Motor neuron (in vitro differentiated cells): Measurements from ENCODE around the gene SREBF2. TPM values are rescaled to one million over a fixed set of nuclear protein-coding genes. Genes with fewer than 3 reads are reported as not detected.
A peak's percentile ranks its signal among the peaks of the same experiment; 100 is the strongest.

Source experiments
- ATAC-seq, 8 experiments: fragments of 200-7000 bp; cut with Tn5 transposase; replicated peaks in 6 of 8; 2 replicates each; pipeline ENCODE4 v1.8.0; 2021; ENCODE audit warnings: mild to moderate bottlenecking in 8 of 8, moderate library complexity in 8 of 8
- H3K27ac ChIP-seq, 2 donors: fragments of 250-450 bp; sonication (Bioruptor Pico); 2 replicates each; pipeline ENCODE4 v1.9.0; 2021; ENCODE audit warnings: antibody characterized with exemption in 2 of 2, mild to moderate bottlenecking in 2 of 2, moderate library complexity in 1 of 2
- H3K4me1 ChIP-seq, 2 donors: fragments of 250-450 bp; sonication (Bioruptor Pico); replicated peaks in 1 of 2; 2 replicates each; pipeline ENCODE4 v1.6.1; 2021; ENCODE audit warnings: antibody characterized with exemption in 2 of 2, mild to moderate bottlenecking in 2 of 2, moderate library complexity in 1 of 2
- H3K4me3 ChIP-seq, 5 donors: fragments of 250-450 bp; sonication (Bioruptor Pico); 2 replicates each; pipeline ENCODE4 v1.9.0; 2021; ENCODE audit warnings: antibody characterized with exemption in 5 of 5, mild to moderate bottlenecking in 5 of 5, moderate library complexity in 4 of 5
- WGBS, 10 experiments: fragments of 450-650 bp; shearing (Covaris generic); methylation state at CpG; one replicate each; pipeline ENCODE4 v1.0.0; 2022; 5-methylcytosine and 5-hydroxymethylcytosine counted together
- in situ Hi-C, 9 experiments: fragments of 400-800 bp; cut with MboI; loops; one replicate each; pipeline ENCODE4 v1.15.0; 2021; ENCODE audit warnings: low sequenced_read_pairs in 9 of 9, low pct_unique_long_range_greater_than_20kb in 2 of 9; ENCODE audit not compliant: unreplicated experiment in 9 of 9
- total RNA-seq, 8 experiments: library from RNA; unstranded; fragments of 300-600 nt; gene quantifications; 2 replicates each; pipeline versions ENCODE4 v1.2.3 to v1.2.4, GENCODE V29; 2022

The SREBF2 gene
- total RNA-seq, 8 experiments from 2014 or later: 40.9 to 173 (median 120) TPM

- in situ Hi-C loops: loop anchor here in 2 of 9 experiments (25.0 kb wide), 2 partner anchors 101 to 124 kb away; partner anchors contain the start of genes CENPM (in 1 of the 2) and TNFRSF13C (in 1 of the 2)
- WGBS, 10 experiments: 67 to 100% (median 97%) methylated on average over 1 to 13 of the region's 16 CpGs; no CpG with 5 or more reads in 7 of the 10 experiments
- ATAC-seq: no peak
- H3K4me1 ChIP-seq: no peaks in the 10 kb centered on the region
- H3K27ac ChIP-seq: no peak overlapping the region
- H3K4me3 ChIP-seq: no peak overlapping the region
Measured at GRCh38 chr22:41812805-41813545, 19.9 kb upstream of the SREBF2 start.

- Histone ChIP-seq H3K4me1 (no peaks in the 10 kb centered on the region), H3K27ac (no peak overlapping the region), H3K4me3 (no peak overlapping the region)
- WGBS, 10 experiments: 80 to 100% (median 90%) methylated on average over 1 to 2 of the region's 9 CpGs; no CpG with 5 or more reads in 7 of the 10 experiments
- no peak for ATAC-seq
- in situ Hi-C loops: loop anchor here in 2 of 9 experiments (25.0 kb wide), 2 partner anchors 102 to 123 kb away; partner anchors contain the start of genes CENPM (in 1 of the 2) and TNFRSF13C (in 1 of the 2)
Measured at GRCh38 chr22:41813726-41814410, 19.0 kb upstream of the SREBF2 start.

- no peak overlapping the region for H3K4me3 ChIP-seq
- H3K27ac ChIP-seq: no peak overlapping the region
- WGBS, 10 experiments: 90 to 100% (median 96%) methylated on average over 2 to 3 of the region's 3 CpGs; no CpG with 5 or more reads in 5 of the 10 experiments
- in situ Hi-C loops: loop anchor here in 2 of 9 experiments (25.0 kb wide), 2 partner anchors 103 to 122 kb away; partner anchors contain the start of genes CENPM (in 1 of the 2) and TNFRSF13C (in 1 of the 2)
- H3K4me1 ChIP-seq: peaks cover 0 to 3% of the 10 kb centered on the region in 2 donors
- no peak for ATAC-seq
Measured at GRCh38 chr22:41815716-41816115, 17.2 kb upstream of the SREBF2 start.

GRCh38 chr22:41816241-41816640 lies 16.7 kb upstream of the SREBF2 start:
- WGBS, 10 experiments: 67 to 100% (median 83%) methylated on average over 1 of the region's 1 CpG; no CpG with 5 or more reads in 5 of the 10 experiments
- H3K27ac ChIP-seq: no peak overlapping the region
- H3K4me1 ChIP-seq: peaks cover 0 to 3% of the 10 kb centered on the region in 2 donors
- no peak overlapping the region for H3K4me3 ChIP-seq
- no peak for ATAC-seq
- in situ Hi-C loops: loop anchor here in 2 of 9 experiments (25.0 kb wide), 2 partner anchors 104 to 121 kb away; partner anchors contain the start of genes CENPM (in 1 of the 2) and TNFRSF13C (in 1 of the 2)

- WGBS, 10 experiments: 83 to 100% (median 94%) methylated on average over 1 to 2 of the region's 2 CpGs; no CpG with 5 or more reads in 5 of the 10 experiments
- no peak overlapping the region for H3K4me3 ChIP-seq
- H3K27ac ChIP-seq: no peak overlapping the region
- in situ Hi-C loops: loop anchor here in 2 of 9 experiments (25.0 kb wide), 2 partner anchors 105 to 120 kb away; partner anchors contain the start of genes CENPM (in 1 of the 2) and TNFRSF13C (in 1 of the 2)
- H3K4me1 ChIP-seq: peaks cover 0 to 3% of the 10 kb centered on the region in 2 donors
- ATAC-seq: no peak
Measured at GRCh38 chr22:41816871-41817270, 16.0 kb upstream of the SREBF2 start.

GRCh38 chr22:41818011-41818410 lies 14.9 kb upstream of the SREBF2 start:
- in situ Hi-C loops: loop anchor here in 2 of 9 experiments (25.0 kb wide), 2 partner anchors 106 to 119 kb away; partner anchors contain the start of genes CENPM (in 1 of the 2) and TNFRSF13C (in 1 of the 2)
- no peak overlapping the region for H3K4me3 ChIP-seq
- peaks cover 0 to 3% of the 10 kb centered on the region in 2 donors for H3K4me1 ChIP-seq
- WGBS, 10 experiments: 50 to 100% (median 90%) methylated on average over 1 to 5 of the region's 5 CpGs; no CpG with 5 or more reads in 1 of the 10 experiments
- no peak overlapping the region for H3K27ac ChIP-seq
- no peak for ATAC-seq

GRCh38 chr22:41818596-41818995 lies 14.3 kb upstream of the SREBF2 start:
- Histone ChIP-seq H3K4me3 (no peak overlapping the region), H3K27ac (no peak overlapping the region), H3K4me1 (peaks cover 2 to 5% of the 10 kb centered on the region in 2 donors)
- 63 to 100% (median 85%) methylated on average over 1 to 6 of the region's 6 CpGs; no CpG with 5 or more reads in 2 of the 10 experiments for WGBS, 10 experiments
- no peak for ATAC-seq
- in situ Hi-C loops: loop anchor here in 2 of 9 experiments (25.0 kb wide), 2 partner anchors 106 to 119 kb away; partner anchors contain the start of genes CENPM (in 1 of the 2) and TNFRSF13C (in 1 of the 2)

- in situ Hi-C loops: loop anchor here in 2 of 9 experiments (25.0 kb wide), 2 partner anchors 107 to 118 kb away; partner anchors contain the start of genes CENPM (in 1 of the 2) and TNFRSF13C (in 1 of the 2)
- no peak overlapping the region for H3K27ac ChIP-seq
- H3K4me1 ChIP-seq: peaks cover 8 to 12% of the 10 kb centered on the region in 2 donors
- no peak overlapping the region for H3K4me3 ChIP-seq
- 20 to 100% (median 95%) methylated on average over 1 to 3 of the region's 4 CpGs; no CpG with 5 or more reads in 5 of the 10 experiments for WGBS, 10 experiments
- ATAC-seq: peak in 4 of 8 experiments; percentile 42 to 90 (median 86)
Measured at GRCh38 chr22:41819257-41819656, 13.6 kb upstream of the SREBF2 start.

- in situ Hi-C loops: loop anchor here in 2 of 9 experiments (25.0 kb wide), 2 partner anchors 108 to 117 kb away; partner anchors contain the start of genes CENPM (in 1 of the 2) and TNFRSF13C (in 1 of the 2)
- ATAC-seq: no peak
- Histone ChIP-seq H3K4me3 (no peak overlapping the region), H3K27ac (no peak overlapping the region), H3K4me1 (peaks cover 13 to 14% of the 10 kb centered on the region in 2 donors)
- 43 to 100% (median 94%) methylated on average over 1 to 5 of the region's 5 CpGs; no CpG with 5 or more reads in 2 of the 10 experiments for WGBS, 10 experiments
Measured at GRCh38 chr22:41820447-41820846, 12.5 kb upstream of the SREBF2 start.

GRCh38 chr22:41821471-41822316 lies 11.2 kb upstream of the SREBF2 start:
- Histone ChIP-seq H3K27ac (no peak overlapping the region), H3K4me3 (no peak overlapping the region), H3K4me1 (peaks cover 21 to 23% of the 10 kb centered on the region in 2 donors)
- in situ Hi-C loops: loop anchor here in 2 of 9 experiments (25.0 kb wide), 2 partner anchors 109 to 116 kb away; partner anchors contain the start of genes CENPM (in 1 of the 2) and TNFRSF13C (in 1 of the 2)
- ATAC-seq: no peak
- 68 to 100% (median 93%) methylated on average over 1 to 9 of the region's 12 CpGs; no CpG with 5 or more reads in 2 of the 10 experiments for WGBS, 10 experiments

GRCh38 chr22:41822317-41823057 lies 10.4 kb upstream of the SREBF2 start:
- no peak overlapping the region for H3K4me3 ChIP-seq
- in situ Hi-C loops: loop anchor here in 2 of 9 experiments (25.0 kb wide), 2 partner anchors 110 to 115 kb away; partner anchors contain the start of genes CENPM (in 1 of the 2) and TNFRSF13C (in 1 of the 2)
- 86 to 100% (median 100%) methylated on average over 1 to 3 of the region's 3 CpGs; no CpG with 5 or more reads in 4 of the 10 experiments for whole genome bisulfite sequencing, 10 experiments
- H3K27ac ChIP-seq: no peak overlapping the region
- peaks cover 28 to 30% of the 10 kb centered on the region in 2 donors for H3K4me1 ChIP-seq
- peak; percentile 14 to 44 (median 30) for ATAC-seq
